Left lung (tissue), 10 donors: Measurements from ENCODE around the gene DZIP1. TPM values are rescaled to one million over a fixed set of nuclear protein-coding genes. Genes with fewer than 3 reads are reported as not detected.
A peak's percentile ranks its signal among the peaks of the same experiment; 100 is the strongest.

Experiments
- ATAC-seq: fragments of 200-7000 bp; cut with Tn5 transposase; one replicate; pipeline ENCODE4 v1.9.1; 2020; ENCODE audit warnings: moderate library complexity
- DNase-seq, 4 donors: peaks; one replicate each; pipeline ENCODE4 v3.0.0-alpha.2; 2013 to 2020
- H3K27ac ChIP-seq, 2 donors: fragments of 200-600 bp; sonication (generic) in 1 of 2; one replicate each; pipeline versions ENCODE4 v1.5.0 to v1.8.0; 2020 to 2021
- H3K27me3 ChIP-seq, 2 donors: fragments of 200-600 bp; sonication (generic) in 1 of 2; one replicate each; pipeline versions ENCODE4 v1.5.0 to v1.8.0; 2020 to 2021
- H3K36me3 ChIP-seq, 2 donors: fragments of 200-600 bp; sonication (generic) in 1 of 2; one replicate each; pipeline versions ENCODE4 v1.5.0 to v1.8.0; 2020 to 2021
- H3K4me1 ChIP-seq, 2 donors: fragments of 200-600 bp; one replicate each; pipeline ENCODE4 v1.8.0; 2021
- H3K4me3 ChIP-seq, 2 donors: fragments of 200-600 bp; sonication (generic) in 1 of 2; one replicate each; pipeline versions ENCODE4 v1.5.0 to v1.8.0; 2020 to 2021; ENCODE audit warnings: mild to moderate bottlenecking in 1 of 2
- H3K9me3 ChIP-seq, 2 donors: fragments of 200-600 bp; sonication (generic) in 1 of 2; one replicate each; pipeline versions ENCODE4 v1.5.0 to v1.8.0; 2020 to 2021
- intact Hi-C, 2 donors: fragments of 100-400 bp; cut with DNase I; formaldehyde crosslinking; loops; one replicate each; pipeline versions ENCODE4 v1.11.2 to v1.14.2; 2022
- polyA plus RNA-seq, 6 donors: library from polyadenylated mRNA; unstranded; fragments of 120-200 nt; gene quantifications; one replicate each; pipeline ENCODE4 v1.2.1, GENCODE V29; 2013; ENCODE audit not compliant: insufficient read length in 6 of 6
- total RNA-seq, 2 donors: library from RNA; stranded (reverse); fragmentation: NEBNext Ultra II Directional; extraction: Animal tissue kit (Norgen Biotek cat#: 25700); gene quantifications; one replicate each; pipeline ENCODE4 v1.2.1, GENCODE V29; 2021
- TF ChIP-seq, protein P1 (sequence below), 2 donors: fragments of 200-600 bp; sonication (generic) in 1 of 2; IDR thresholded peaks; one replicate each; pipeline versions ENCODE4 v1.5.0 to v1.8.0; 2021; ENCODE audit warnings: antibody characterized with exemption in 2 of 2
- donor health status: DM: no; HTN: yes; CAD: no.
- donor health status: DM: no; HTN: no; CAD: no.

The DZIP1 gene
- total and polyA plus RNA-seq, 8 donors: 8.2 to 52.1 (median 48.6) TPM

DNA sequence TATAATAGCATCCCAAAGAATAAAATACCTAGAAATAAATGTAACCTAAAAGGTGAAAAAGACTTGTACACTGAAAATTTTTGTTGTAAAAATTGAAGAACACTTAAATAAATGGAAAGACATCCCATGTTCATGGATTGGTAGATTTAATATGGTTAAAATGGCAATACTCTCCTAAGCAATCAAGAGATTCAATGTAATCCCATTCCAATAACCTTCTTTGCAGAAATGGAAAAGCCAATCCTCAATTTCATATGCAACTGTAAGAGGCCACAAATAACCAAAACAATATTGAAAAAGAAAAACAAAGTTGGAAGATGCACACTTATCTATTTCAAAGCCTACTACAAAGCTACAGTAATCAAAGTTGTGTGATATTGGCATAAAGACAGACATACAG, 17.7 kb downstream of the DZIP1 start:
- no peaks in the 10 kb centered on the region for H3K4me1 ChIP-seq
- no peaks in the 10 kb centered on the region for H3K27me3 ChIP-seq
- no peak for DNase-seq
- no peak overlapping the region for H3K27ac ChIP-seq
- H3K36me3 ChIP-seq: no peaks in the 10 kb centered on the region
- TF ChIP-seq, protein P1, sequence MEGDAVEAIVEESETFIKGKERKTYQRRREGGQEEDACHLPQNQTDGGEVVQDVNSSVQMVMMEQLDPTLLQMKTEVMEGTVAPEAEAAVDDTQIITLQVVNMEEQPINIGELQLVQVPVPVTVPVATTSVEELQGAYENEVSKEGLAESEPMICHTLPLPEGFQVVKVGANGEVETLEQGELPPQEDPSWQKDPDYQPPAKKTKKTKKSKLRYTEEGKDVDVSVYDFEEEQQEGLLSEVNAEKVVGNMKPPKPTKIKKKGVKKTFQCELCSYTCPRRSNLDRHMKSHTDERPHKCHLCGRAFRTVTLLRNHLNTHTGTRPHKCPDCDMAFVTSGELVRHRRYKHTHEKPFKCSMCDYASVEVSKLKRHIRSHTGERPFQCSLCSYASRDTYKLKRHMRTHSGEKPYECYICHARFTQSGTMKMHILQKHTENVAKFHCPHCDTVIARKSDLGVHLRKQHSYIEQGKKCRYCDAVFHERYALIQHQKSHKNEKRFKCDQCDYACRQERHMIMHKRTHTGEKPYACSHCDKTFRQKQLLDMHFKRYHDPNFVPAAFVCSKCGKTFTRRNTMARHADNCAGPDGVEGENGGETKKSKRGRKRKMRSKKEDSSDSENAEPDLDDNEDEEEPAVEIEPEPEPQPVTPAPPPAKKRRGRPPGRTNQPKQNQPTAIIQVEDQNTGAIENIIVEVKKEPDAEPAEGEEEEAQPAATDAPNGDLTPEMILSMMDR (IDR thresholded peaks at IDR 0.05): no peak
- peaks cover 0 to 5% of the 10 kb centered on the region in 2 donors for H3K9me3 ChIP-seq
- H3K4me3 ChIP-seq: no peak overlapping the region
- ATAC-seq: no peak
- intact Hi-C loops: no loop called here

DNA sequence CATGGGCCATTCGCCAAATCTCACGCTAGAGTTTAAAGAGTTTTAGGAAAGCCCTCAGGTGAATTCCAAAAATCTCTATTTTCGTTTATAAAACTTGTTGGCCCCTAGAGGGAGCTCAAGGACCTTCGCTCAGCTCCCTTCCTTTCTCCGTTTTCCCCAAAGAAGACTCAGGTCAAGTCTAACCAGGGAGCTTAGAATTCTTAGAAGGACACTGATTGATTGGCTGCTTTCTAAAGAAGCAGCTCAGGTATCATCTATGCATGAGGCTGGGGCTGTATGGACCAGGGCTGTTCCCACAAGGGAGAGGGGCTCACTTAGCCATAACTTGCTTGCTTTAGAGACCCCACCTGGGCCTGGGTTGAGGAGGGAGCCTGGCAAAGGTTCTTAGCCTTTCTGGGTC, 20.5 kb downstream of the DZIP1 start:
- H3K4me1 ChIP-seq: no peaks in the 10 kb centered on the region
- intact Hi-C loops: loop anchor here in 1 of 2 donors (5.0 kb wide), 1 partner anchor 208 kb away; no protein-coding TSS in a partner anchor

DNA sequence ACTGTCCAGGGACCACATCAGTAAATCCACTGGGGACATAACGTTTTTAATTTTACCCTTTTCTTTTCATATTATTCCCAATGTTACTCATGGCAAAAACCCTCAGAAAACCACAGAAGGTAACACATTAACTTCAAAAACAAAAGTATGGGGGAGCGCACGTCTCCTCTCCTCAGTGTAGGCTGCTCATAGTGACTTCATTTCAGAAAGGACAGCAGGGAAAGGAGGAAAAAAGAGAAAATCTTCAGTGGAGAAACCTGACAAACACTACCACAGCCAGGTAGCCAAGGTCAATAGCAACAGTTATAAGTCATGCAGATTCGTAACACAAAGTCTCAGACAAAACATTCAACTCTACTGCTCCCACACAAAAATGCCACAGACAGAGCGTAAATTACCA, 21.4 kb downstream of the DZIP1 start:
- TF ChIP-seq, protein P1 (IDR thresholded peaks at IDR 0.05): no peak
- Histone ChIP-seq H3K9me3 (peaks cover 0 to 5% of the 10 kb centered on the region in 2 donors), H3K27ac (no peak overlapping the region), H3K4me3 (no peak overlapping the region), H3K27me3 (no peaks in the 10 kb centered on the region), H3K4me1 (no peaks in the 10 kb centered on the region), H3K36me3 (no peaks in the 10 kb centered on the region)
- DNase-seq: no peak
- intact Hi-C loops: loop anchor here in 1 of 2 donors (5.0 kb wide), 1 partner anchor 209 kb away; no protein-coding TSS in a partner anchor
- ATAC-seq: no peak

More for the DNA sequence above, 20.5 kb downstream of the DZIP1 start:
- Histone ChIP-seq H3K27ac (no peak overlapping the region), H3K36me3 (no peaks in the 10 kb centered on the region), H3K4me3 (no peak overlapping the region), H3K27me3 (no peaks in the 10 kb centered on the region), H3K9me3 (peaks cover 0 to 5% of the 10 kb centered on the region in 2 donors)
- peak in 2 of 4 donors; percentile 49 to 75 for DNase-seq
- TF ChIP-seq, protein P1 (IDR thresholded peaks at IDR 0.05): peak in 1 of 2 donors; percentile 54
- ATAC-seq: peak; percentile 84

DNA sequence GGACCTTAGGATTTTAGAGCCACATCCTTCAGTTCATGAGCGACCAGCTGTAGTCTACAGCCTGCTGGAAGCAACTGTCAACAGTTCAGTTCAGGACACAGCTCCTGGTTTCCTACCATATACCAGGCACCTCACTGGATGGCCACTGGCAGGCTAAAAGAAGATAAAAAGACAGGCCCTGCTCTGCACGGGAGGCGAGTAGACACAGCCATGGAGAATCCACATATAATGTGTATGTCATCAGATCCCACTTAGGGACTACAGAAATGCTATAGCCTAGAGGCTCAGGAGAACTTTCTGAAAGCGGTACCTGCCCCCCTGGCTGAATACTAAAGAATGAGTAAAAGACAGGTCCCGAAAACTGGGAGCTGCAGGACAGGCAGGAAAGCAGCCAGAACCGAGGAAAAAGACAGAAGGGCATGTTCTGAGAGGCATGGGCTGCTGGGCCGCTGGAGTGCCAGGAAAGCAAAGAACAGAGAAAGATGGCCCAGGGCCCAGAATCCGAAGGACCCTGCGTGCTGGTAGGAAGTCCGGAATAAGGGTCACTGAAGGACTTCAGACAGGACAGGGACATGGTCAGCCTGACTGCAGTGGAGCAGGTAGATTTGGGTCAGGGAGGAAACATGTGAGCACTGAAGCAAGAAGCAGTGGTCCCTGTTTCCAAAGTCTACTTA, 23.5 kb downstream of the DZIP1 start:
- ATAC-seq: no peak
- no peaks in the 10 kb centered on the region for H3K9me3 ChIP-seq

More for the DNA sequence above, 23.5 kb downstream of the DZIP1 start:
- TF ChIP-seq, protein P1 (IDR thresholded peaks at IDR 0.05): no peak
- no peak overlapping the region for H3K27ac ChIP-seq
- intact Hi-C loops: loop anchor here in 1 of 2 donors (5.0 kb wide), 1 partner anchor 211 kb away; no protein-coding TSS in a partner anchor
- no peak overlapping the region for H3K4me3 ChIP-seq
- DNase-seq: no peak
- no peaks in the 10 kb centered on the region for H3K36me3 ChIP-seq
- no peaks in the 10 kb centered on the region for H3K27me3 ChIP-seq
- H3K4me1 ChIP-seq: no peaks in the 10 kb centered on the region
